ENCODE results near the gene CTSS. TPM values are rescaled to one million over a fixed set of nuclear protein-coding genes. Genes with fewer than 3 reads are reported as not detected.

The CTSS gene
- 100 to 1,000 TPM in 1 of 6 donors, 10 to 100 TPM in 3, 1 to 10 TPM in 2; 6.5 to 126 (median 17.6) TPM for total RNA-seq
- 1 to 10 TPM; 6.7 to 8.0 TPM for polyA plus RNA-seq

- Histone ChIP-seq H3K4me3 (peak within 1 kb of the TSS; percentile 3 to 39 (median 9)), H3K9me3 (no peaks in the 10 kb centered on the region), H3K27ac (peak within 1 kb of the TSS in 2 of 4 donors; percentile 83 to 87), H3K4me1 (peaks cover 0 to 9% (median 0%) of the 10 kb centered on the region in 3 donors), H3K27me3 (no peaks in the 10 kb centered on the region), H3K36me3 (no peaks in the 10 kb centered on the region)
- ATAC-seq (peak in 3 of 4 donors; percentile 66 to 85 (median 78)), DNase-seq (no peak), FAIRE-seq (no peak)
- TF ChIP-seq CTCF (IDR thresholded peaks at IDR 0.05) = no peak
- WGBS, 2 donors = 15 to 21% methylated on average over 4 of the region's 4 CpGs
- intact Hi-C loops (cut with DNase I) = no loop called here
These were observed at the start of gene CTSS for GRCh38 chr1:150765296-150765976. CTSS (minus strand) TSS chr1:150765778; CDS start chr1:150764763, 1,015 bp downstream.

- Histone ChIP-seq H3K27ac (no peak overlapping the region), H3K4me3 (no peak overlapping the region), H3K36me3 (peaks cover 0 to 52% (median 24%) of the 10 kb centered on the region in 3 donors), H3K9me3 (no peaks in the 10 kb centered on the region), H3K27me3 (no peaks in the 10 kb centered on the region), H3K4me1 (peaks cover 0 to 4% (median 0%) of the 10 kb centered on the region in 3 donors)
- 46 to 50% methylated on average over 5 of the region's 5 CpGs for WGBS, 2 donors
- FAIRE-seq (no peak), ATAC-seq (peak; percentile 65 to 92 (median 90)), DNase-seq (peak; percentile 26 to 71 (median 60))
- peak in 3 of 4 donors; percentile 35 to 69 (median 58) for TF ChIP-seq CTCF (IDR thresholded peaks at IDR 0.05)
- intact Hi-C loops (cut with DNase I) = loop anchor here in 1 of 3 donors (10.0 kb wide), 1 partner anchor 182 kb away; no protein-coding TSS in a partner anchor
These were observed 47.6 kb upstream of the CTSS start for GRCh38 chr1:150813028-150813707.

GRCh38 chr1:150810958-150811659 lies 45.5 kb upstream of the CTSS start:
- FAIRE-seq = no peak
- no peaks in the 10 kb centered on the region for H3K9me3 ChIP-seq
- intact Hi-C loops (cut with DNase I) = loop anchor here in 1 of 3 donors (10.0 kb wide), 1 partner anchor 184 kb away; no protein-coding TSS in a partner anchor
- H3K36me3 ChIP-seq = peaks cover 0 to 37% (median 11%) of the 10 kb centered on the region in 3 donors
- ATAC-seq = peak in 3 of 4 donors; percentile 11 to 49 (median 28)
- 21 to 26% methylated on average over 9 of the region's 9 CpGs for WGBS, 2 donors
- no peak overlapping the region for H3K4me3 ChIP-seq
- H3K4me1 ChIP-seq = peaks cover 0 to 4% (median 0%) of the 10 kb centered on the region in 3 donors
- no peaks in the 10 kb centered on the region for H3K27me3 ChIP-seq
- DNase-seq = no peak
- H3K27ac ChIP-seq = no peak overlapping the region
- no peak for TF ChIP-seq CTCF (IDR thresholded peaks at IDR 0.05)

- H3K4me3 ChIP-seq = no peak overlapping the region
- no peaks in the 10 kb centered on the region for H3K27me3 ChIP-seq
- 76 to 87% methylated on average over 3 of the region's 3 CpGs for WGBS, 2 donors
- no peak for FAIRE-seq
- no peak overlapping the region for H3K27ac ChIP-seq
- peaks cover 0 to 4% (median 0%) of the 10 kb centered on the region in 3 donors for H3K4me1 ChIP-seq
- no peaks in the 10 kb centered on the region for H3K9me3 ChIP-seq
- H3K36me3 ChIP-seq = peaks cover 0 to 27% (median 8%) of the 10 kb centered on the region in 3 donors
- DNase-seq = no peak
- intact Hi-C loops (cut with DNase I) = loop anchor here in 1 of 3 donors (10.0 kb wide), 1 partner anchor 185 kb away; no protein-coding TSS in a partner anchor
- no peak for TF ChIP-seq CTCF (IDR thresholded peaks at IDR 0.05)
- ATAC-seq = no peak
These were observed 44.1 kb upstream of the CTSS start for GRCh38 chr1:150809651-150810050.

Data from pancreas (tissue), 10 donors.